Measurements from ENCODE around the gene APBB1IP.

GRCh38 chr10:26516540-26517101 lies 78.5 kb downstream of the APBB1IP start:
- TF ChIP-seq SP1 (CRISPR knock-in tag; IDR thresholded peaks at IDR 0.05) = no peak
- no peak for TF ChIP-seq POLR2AphosphoS5 (IDR thresholded peaks at IDR 0.05; ENCODE audit: control insufficient read depth, insufficient read depth, low read depth, low read length)
- no peak for TF ChIP-seq SIN3A (IDR thresholded peaks at IDR 0.05; ENCODE audit: borderline replicate concordance in 2 of 2, control insufficient read depth in 1 of 2, low read depth in 2 of 2, low read length in 2 of 2)
- TF ChIP-seq CHD4 (IDR thresholded peaks at IDR 0.05; ENCODE audit: insufficient read depth, insufficient replicate concordance, low read depth, low read length, poor library complexity, severe bottlenecking) = no peak
- TF ChIP-seq, protein P1, sequence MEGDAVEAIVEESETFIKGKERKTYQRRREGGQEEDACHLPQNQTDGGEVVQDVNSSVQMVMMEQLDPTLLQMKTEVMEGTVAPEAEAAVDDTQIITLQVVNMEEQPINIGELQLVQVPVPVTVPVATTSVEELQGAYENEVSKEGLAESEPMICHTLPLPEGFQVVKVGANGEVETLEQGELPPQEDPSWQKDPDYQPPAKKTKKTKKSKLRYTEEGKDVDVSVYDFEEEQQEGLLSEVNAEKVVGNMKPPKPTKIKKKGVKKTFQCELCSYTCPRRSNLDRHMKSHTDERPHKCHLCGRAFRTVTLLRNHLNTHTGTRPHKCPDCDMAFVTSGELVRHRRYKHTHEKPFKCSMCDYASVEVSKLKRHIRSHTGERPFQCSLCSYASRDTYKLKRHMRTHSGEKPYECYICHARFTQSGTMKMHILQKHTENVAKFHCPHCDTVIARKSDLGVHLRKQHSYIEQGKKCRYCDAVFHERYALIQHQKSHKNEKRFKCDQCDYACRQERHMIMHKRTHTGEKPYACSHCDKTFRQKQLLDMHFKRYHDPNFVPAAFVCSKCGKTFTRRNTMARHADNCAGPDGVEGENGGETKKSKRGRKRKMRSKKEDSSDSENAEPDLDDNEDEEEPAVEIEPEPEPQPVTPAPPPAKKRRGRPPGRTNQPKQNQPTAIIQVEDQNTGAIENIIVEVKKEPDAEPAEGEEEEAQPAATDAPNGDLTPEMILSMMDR (IDR thresholded peaks at IDR 0.05 in 2 of 3, conservative IDR thresholded peaks at IDR 0.05 in 1 of 3; ENCODE audit: insufficient read depth in 2 of 3, low read depth in 1 of 3, low read length in 3 of 3) = no peak; a peak in 1 of 6 replicates
- TF ChIP-seq FOSL1 (tag; conservative IDR thresholded peaks at IDR 0.05) = no peak

All from K562 (cell line).